A673 (cell line): ENCODE results near the gene EXOC3L4. TPM values are rescaled to one million over a fixed set of nuclear protein-coding genes. Genes with fewer than 3 reads are reported as not detected.
A peak's percentile ranks its signal among the peaks of the same experiment; 100 is the strongest.

ENCODE experiments used
- BruUV-seq: library from RNA; stranded (reverse); fragments of 400-500 nt; replicated peaks from 2 replicates; lab custom pipeline; 2021; lab: Mats Ljungman, UMichigan
- CTCF ChIA-PET: fragments of 300-600 bp; sonication (Branson Sonifier 250); formaldehyde crosslinking; loops from one replicate; lab custom pipeline; 2022; ENCODE audit warnings: antibody characterized with exemption; lab: Charles Lee
- POLR2A ChIA-PET: fragments of 300-600 bp; sonication (Branson Sonifier 250); formaldehyde crosslinking; loops from one replicate; lab custom pipeline; 2022; ENCODE audit warnings: antibody characterized with exemption; ENCODE audit not compliant: low non-redundant PET; lab: Charles Lee
- DNase-seq: peaks from one replicate; pipeline ENCODE4 v3.0.0-alpha.2; 2015; ENCODE audit warnings: low spot score
- H3K27ac ChIP-seq: fragments of 200-600 bp; sonication (generic); 2 replicates; pipeline ENCODE4 v1.5.1; 2016; ENCODE audit warnings: mixed run types, low read depth, mild to moderate bottlenecking, mixed read lengths, antibody characterized with exemption, low read length; ENCODE audit not compliant: poor library complexity, severe bottlenecking
- H3K27me3 ChIP-seq: fragments of 200-600 bp; sonication (generic); replicated peaks from 2 replicates; pipeline ENCODE4 v1.6.1; 2017; ENCODE audit warnings: mixed run types, low read depth, mild to moderate bottlenecking, mixed read lengths, antibody characterized with exemption, low read length; ENCODE audit not compliant: insufficient read depth, poor library complexity
- H3K36me3 ChIP-seq: fragments of 200-600 bp; sonication (generic); 2 replicates; pipeline ENCODE4 v1.6.1; 2016; ENCODE audit warnings: mixed run types, mild to moderate bottlenecking, mixed read lengths, antibody characterized with exemption, low read length; ENCODE audit not compliant: insufficient read depth, poor library complexity, severe bottlenecking
- H3K4me1 ChIP-seq: fragments of 200-600 bp; sonication (generic); 2 replicates; pipeline ENCODE4 v1.6.1; 2017; ENCODE audit warnings: mixed run types, mild to moderate bottlenecking, mixed read lengths, antibody characterized with exemption, low read length; ENCODE audit not compliant: insufficient read depth, poor library complexity, severe bottlenecking
- H3K4me3 ChIP-seq: fragments of 200-600 bp; sonication (generic); 2 replicates; pipeline ENCODE4 v1.5.1; 2016; ENCODE audit warnings: low read depth, mixed run types, mild to moderate bottlenecking, mixed read lengths, low read length; ENCODE audit not compliant: poor library complexity, severe bottlenecking
- H3K9me3 ChIP-seq: fragments of 200-600 bp; sonication (generic); 2 replicates; pipeline ENCODE4 v1.6.1; 2016; ENCODE audit warnings: mixed run types, low read depth, mild to moderate bottlenecking, mixed read lengths, antibody characterized with exemption, low read length; ENCODE audit not compliant: poor library complexity, severe bottlenecking
- CTCF ChIP-seq: fragments of 300-800, 200-600 bp; sonication (generic); conservative IDR thresholded peaks from 2 replicates; pipeline ENCODE4 v1.5.1; 2017; ENCODE audit warnings: low read depth, mild to moderate bottlenecking, antibody characterized with exemption, low read length, moderate library complexity, mixed read lengths
- EZH2 ChIP-seq: fragments of 200-600 bp; sonication (generic); IDR thresholded peaks from 2 replicates; pipeline ENCODE4 v1.6.1; 2017; ENCODE audit warnings: borderline replicate concordance, low read depth, mild to moderate bottlenecking, mixed read lengths, antibody characterized with exemption, low read length; ENCODE audit not compliant: poor library complexity, severe bottlenecking
- intact Hi-C: fragments of 100-400 bp; cut with micrococcal nuclease; formaldehyde crosslinking; loops from one replicate; pipeline ENCODE4 v1.10.0; 2022; ENCODE audit not compliant: unreplicated experiment
- total RNA-seq: library from RNA; stranded (reverse); gene quantifications from 2 replicates; pipeline ENCODE4 v1.2.3, GENCODE V29; 2021

EXOC3L4 gene
- total RNA-seq, 1 experiment from 2014 or later = not detected

- intact Hi-C loops = no loop called here
- ChIA-PET CTCF (no interaction called here), POLR2A (no interaction called here)
- H3K27me3 ChIP-seq = no peaks in the 10 kb centered on the region
- TF ChIP-seq CTCF (no peak), EZH2 (no peak)
- H3K36me3 ChIP-seq = no peaks in the 10 kb centered on the region
- no peaks in the 10 kb centered on the region for H3K9me3 ChIP-seq
- H3K4me3 ChIP-seq = peak overlapping the region; percentile 84
- H3K4me1 ChIP-seq = peaks cover 24% of the 10 kb centered on the region
- DNase-seq = peak; percentile 92
- H3K27ac ChIP-seq = peak overlapping the region; percentile 82
- BruUV-seq = no TSS peak
Measured at GRCh38 chr14:103056322-103057027, 38.0 kb upstream of the EXOC3L4 start.

DNA sequence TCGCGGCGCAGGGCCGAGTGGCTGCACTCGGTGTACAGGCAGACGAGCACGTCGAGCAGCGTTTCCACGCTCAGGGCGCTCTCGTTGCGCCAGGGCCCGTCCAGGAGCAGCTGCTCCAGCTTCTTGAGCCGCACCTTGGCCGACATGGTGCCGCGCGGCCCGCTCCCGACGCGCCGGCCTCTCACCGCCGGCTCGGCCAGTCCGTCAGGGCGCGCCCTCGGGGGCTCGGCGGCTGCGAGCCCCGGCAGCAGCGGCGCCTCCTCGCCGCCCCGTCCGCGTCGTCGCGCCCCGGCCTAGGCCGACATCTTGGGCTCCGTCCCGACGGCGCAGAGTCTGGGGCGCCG is 37.5 kb upstream of the EXOC3L4 start:
- no peak for TF ChIP-seq CTCF
- TF ChIP-seq EZH2 = no peak
- CTCF ChIA-PET = no interaction called here
- Histone ChIP-seq H3K4me1 (peaks cover 24% of the 10 kb centered on the region), H3K4me3 (peak overlapping the region; percentile 84), H3K9me3 (no peaks in the 10 kb centered on the region), H3K27me3 (no peaks in the 10 kb centered on the region), H3K27ac (peak overlapping the region; percentile 82), H3K36me3 (no peaks in the 10 kb centered on the region)
- peak; percentile 27 for DNase-seq
- intact Hi-C loops = no loop called here
- POLR2A ChIA-PET = no interaction called here
- BruUV-seq = no TSS peak

DNA sequence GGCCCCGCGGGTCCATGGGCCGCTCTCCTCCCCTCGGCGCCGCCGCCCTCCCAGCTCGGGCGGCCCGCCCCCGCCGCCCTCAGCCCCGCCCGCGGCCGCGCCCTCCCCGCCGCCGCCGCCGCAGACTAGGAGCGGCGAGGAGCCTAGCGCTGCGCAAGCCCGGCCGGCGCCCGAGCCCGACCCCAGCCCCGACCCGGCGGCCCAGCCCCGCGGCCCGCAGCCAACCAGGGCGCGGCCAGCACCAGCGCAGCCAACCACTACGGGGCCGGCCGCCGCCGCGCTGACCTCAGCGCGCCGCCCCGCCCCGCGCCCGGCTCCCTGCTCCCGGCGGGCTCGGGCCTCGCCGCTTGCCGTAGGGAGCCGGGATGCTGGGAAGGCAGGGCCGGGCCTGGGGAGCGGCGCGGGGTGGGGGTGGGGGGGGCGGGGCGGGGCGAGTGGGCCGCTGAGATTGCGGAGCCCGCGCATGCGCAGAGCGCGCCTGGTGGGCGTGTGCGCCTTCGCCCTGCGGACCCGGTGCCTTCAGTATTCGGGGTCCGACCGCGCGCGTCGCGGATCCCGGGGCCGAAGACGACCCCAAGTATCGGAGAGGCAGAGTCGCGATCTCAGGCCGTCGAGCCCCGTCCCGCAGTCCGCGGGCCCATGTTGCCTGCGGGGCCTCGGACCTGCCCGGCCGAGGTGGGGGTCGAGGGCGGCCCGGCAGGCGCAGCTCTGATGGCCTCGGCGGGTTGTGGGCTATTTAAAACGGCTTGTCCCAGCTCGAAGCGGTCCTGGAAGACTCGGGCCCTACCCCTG is 37.0 kb upstream of the EXOC3L4 start, which contains the start of gene CDC42BPB:
CDC42BPB (minus strand) TSS at position 178 of the 792 bp plus-strand sequence. CDS start 376 bp downstream, outside the sequence.
- Histone ChIP-seq H3K36me3 (no peaks in the 10 kb centered on the region), H3K27ac (peak within 1 kb of the TSS; percentile 82), H3K27me3 (no peaks in the 10 kb centered on the region), H3K4me3 (peak within 1 kb of the TSS; percentile 94), H3K9me3 (no peaks in the 10 kb centered on the region), H3K4me1 (peaks cover 21% of the 10 kb centered on the region)
- TF ChIP-seq CTCF (no peak), EZH2 (no peak)
- CTCF ChIA-PET = no interaction called here
- intact Hi-C loops = no loop called here
- no TSS peak for BruUV-seq
- DNase-seq = peak; percentile 96
- POLR2A ChIA-PET = no interaction called here
